Measurements from ENCODE around the gene GRB10. TPM values are rescaled to one million over a fixed set of nuclear protein-coding genes. Genes with fewer than 3 reads are reported as not detected.

Gene GRB10
- total RNA-seq, 4 donors from 2014 or later = 28.5 to 58.0 (median 53.0) TPM

GRCh38 chr7:50658696-50659095 is 124.0 kb downstream of the GRB10 start:
- H3K27ac ChIP-seq = peak overlapping the region in 3 of 4 donors; percentile 83 to 87 (median 85)
- H3K9me3 ChIP-seq = no peaks in the 10 kb centered on the region
- WGBS, 2 donors (ENCODE audit: low coverage in 1 of 2) = 91% methylated on average over 10 of the region's 11 CpGs; no CpG with 5 or more reads in 1 of the 2 donors
- no peak overlapping the region for H3K4me3 ChIP-seq
- ATAC-seq = no peak
- H3K4me1 ChIP-seq = peaks cover 9 to 81% (median 42%) of the 10 kb centered on the region in 3 donors
- no peak for TF ChIP-seq CTCF (IDR thresholded peaks at IDR 0.05)
- no peaks in the 10 kb centered on the region for H3K27me3 ChIP-seq
- peaks cover 0 to 31% of the 10 kb centered on the region in 2 donors for H3K36me3 ChIP-seq

- TF ChIP-seq CTCF (IDR thresholded peaks at IDR 0.05) = no peak
- TF ChIP-seq POLR2A (IDR thresholded peaks at IDR 0.05) = no peak
- Histone ChIP-seq H3K27me3 (no peaks in the 10 kb centered on the region), H3K27ac (peak overlapping the region; percentile 77 to 87 (median 84)), H3K9me3 (no peaks in the 10 kb centered on the region), H3K4me1 (peaks cover 9 to 86% (median 47%) of the 10 kb centered on the region in 3 donors), H3K36me3 (peaks cover 0 to 25% of the 10 kb centered on the region in 2 donors), H3K4me3 (no peak overlapping the region)
- 68% methylated on average over 7 of the region's 7 CpGs; no CpG with 5 or more reads in 1 of the 2 donors for WGBS, 2 donors (ENCODE audit: low coverage in 1 of 2)
- ATAC-seq = peak; percentile 5
These were observed 124.8 kb downstream of the GRB10 start for GRCh38 chr7:50657912-50658311.

GRCh38 chr7:50657341-50657873 is 125.3 kb downstream of the GRB10 start:
- WGBS, 2 donors (ENCODE audit: low coverage in 1 of 2) = 7 to 31% methylated on average over 6 to 9 of the region's 9 CpGs
- TF ChIP-seq POLR2AphosphoS5 (IDR thresholded peaks at IDR 0.05) = peak; percentile 99
- peak; percentile 61 for TF ChIP-seq EP300 (IDR thresholded peaks at IDR 0.05)
- no peak for TF ChIP-seq POLR2A (IDR thresholded peaks at IDR 0.05)
- peak in 3 of 4 experiments; percentile 39 to 59 (median 50) for TF ChIP-seq CTCF (IDR thresholded peaks at IDR 0.05)
- no peaks in the 10 kb centered on the region for H3K9me3 ChIP-seq
- H3K4me1 ChIP-seq = peaks cover 9 to 86% (median 51%) of the 10 kb centered on the region in 3 donors
- no peaks in the 10 kb centered on the region for H3K27me3 ChIP-seq
- H3K36me3 ChIP-seq = peaks cover 0 to 25% of the 10 kb centered on the region in 2 donors
- peak; percentile 81 for ATAC-seq
- peak overlapping the region; percentile 77 to 87 (median 84) for H3K27ac ChIP-seq
- H3K4me3 ChIP-seq = no peak overlapping the region

GRCh38 chr7:50656141-50656895 is 126.4 kb downstream of the GRB10 start:
- no peak for ATAC-seq
- H3K36me3 ChIP-seq = peaks cover 0 to 15% of the 10 kb centered on the region in 2 donors
- WGBS, 2 donors (ENCODE audit: low coverage in 1 of 2) = 40 to 83% methylated on average over 2 to 6 of the region's 16 CpGs
- TF ChIP-seq POLR2A (IDR thresholded peaks at IDR 0.05) (no peak), CTCF (IDR thresholded peaks at IDR 0.05) (no peak), POLR2AphosphoS5 (IDR thresholded peaks at IDR 0.05) (no peak), EP300 (IDR thresholded peaks at IDR 0.05) (no peak)
- no peaks in the 10 kb centered on the region for H3K27me3 ChIP-seq
- no peaks in the 10 kb centered on the region for H3K9me3 ChIP-seq
- no peak overlapping the region for H3K4me3 ChIP-seq
- H3K4me1 ChIP-seq = peaks cover 9 to 76% (median 44%) of the 10 kb centered on the region in 3 donors
- H3K27ac ChIP-seq = peak overlapping the region in 3 of 4 donors; percentile 83 to 87 (median 85)

GRCh38 chr7:50655490-50655889 is 127.2 kb downstream of the GRB10 start:
- no peak overlapping the region for H3K4me3 ChIP-seq
- peaks cover 0 to 13% of the 10 kb centered on the region in 2 donors for H3K36me3 ChIP-seq
- H3K4me1 ChIP-seq = peaks cover 9 to 69% (median 44%) of the 10 kb centered on the region in 3 donors
- WGBS, 2 donors (ENCODE audit: low coverage in 1 of 2) = 88 to 100% methylated on average over 2 to 3 of the region's 3 CpGs
- no peak for TF ChIP-seq POLR2A (IDR thresholded peaks at IDR 0.05)
- TF ChIP-seq EP300 (IDR thresholded peaks at IDR 0.05) = no peak
- TF ChIP-seq CTCF (IDR thresholded peaks at IDR 0.05) = no peak
- no peak for TF ChIP-seq POLR2AphosphoS5 (IDR thresholded peaks at IDR 0.05)
- no peak for ATAC-seq
- H3K27ac ChIP-seq = peak overlapping the region in 3 of 4 donors; percentile 75 to 87 (median 85)
- H3K9me3 ChIP-seq = no peaks in the 10 kb centered on the region
- no peaks in the 10 kb centered on the region for H3K27me3 ChIP-seq

Data from gastroesophageal sphincter (tissue), 4 donors.